ENCODE data around the gene ADAMTS18. TPM values are rescaled to one million over a fixed set of nuclear protein-coding genes. Genes with fewer than 3 reads are reported as not detected.

The ADAMTS18 gene
- total RNA-seq, 4 donors from 2014 or later: 0.71 to 1.0 TPM; not detected in 2

- TF ChIP-seq POLR2A (IDR thresholded peaks at IDR 0.05): no peak
- no peak for TF ChIP-seq CTCF (IDR thresholded peaks at IDR 0.05)
- H3K4me3 ChIP-seq (ENCODE audit: low read depth, poor library complexity, severe bottlenecking): no peak overlapping the region
- intact Hi-C loops (cut with DNase I; ENCODE audit: low total_unique reads): no loop called here
- 26 to 36% methylated on average over 1 of the region's 1 CpG for WGBS, 2 donors
- DNase-seq (ENCODE audit: low spot score in 2 of 2): no peak
Observed at GRCh38 chr16:77374384-77374783, 60.5 kb downstream of the ADAMTS18 start.

- intact Hi-C loops (cut with DNase I; ENCODE audit: low total_unique reads): no loop called here
- H3K4me3 ChIP-seq (ENCODE audit: low read depth, poor library complexity, severe bottlenecking): no peak overlapping the region
- 85 to 91% methylated on average over 3 of the region's 3 CpGs for WGBS, 2 donors
- TF ChIP-seq CTCF (IDR thresholded peaks at IDR 0.05) (no peak), POLR2A (IDR thresholded peaks at IDR 0.05) (no peak)
- DNase-seq (ENCODE audit: low spot score in 2 of 2): no peak
Observed at GRCh38 chr16:77373726-77374125, 61.1 kb downstream of the ADAMTS18 start.

GRCh38 chr16:77364770-77365169, 70.1 kb downstream of the ADAMTS18 start:
- TF ChIP-seq POLR2A (IDR thresholded peaks at IDR 0.05) (no peak), CTCF (IDR thresholded peaks at IDR 0.05) (no peak)
- DNase-seq (ENCODE audit: low spot score in 2 of 2): no peak
- H3K4me3 ChIP-seq (ENCODE audit: low read depth, poor library complexity, severe bottlenecking): no peak overlapping the region
- WGBS, 2 donors: 80 to 95% methylated on average over 6 of the region's 6 CpGs
- intact Hi-C loops (cut with DNase I; ENCODE audit: low total_unique reads): no loop called here

- intact Hi-C loops (cut with DNase I; ENCODE audit: low total_unique reads): no loop called here
Observed at GRCh38 chr16:77359065-77359502, 75.8 kb downstream of the ADAMTS18 start.

GRCh38 chr16:77353587-77354263, 81.1 kb downstream of the ADAMTS18 start:
- DNase-seq (ENCODE audit: low spot score in 2 of 2): no peak
- intact Hi-C loops (cut with DNase I; ENCODE audit: low total_unique reads): no loop called here
- 58 to 60% methylated on average over 4 of the region's 4 CpGs for WGBS, 2 donors
- TF ChIP-seq POLR2A (IDR thresholded peaks at IDR 0.05) (no peak), CTCF (IDR thresholded peaks at IDR 0.05) (no peak)
- no peak overlapping the region for H3K4me3 ChIP-seq (ENCODE audit: low read depth, poor library complexity, severe bottlenecking)

More at GRCh38 chr16:77359065-77359502, 75.8 kb downstream of the ADAMTS18 start:
- 52 to 64% methylated on average over 4 of the region's 4 CpGs for WGBS, 2 donors
- DNase-seq (ENCODE audit: low spot score in 2 of 2): no peak
- TF ChIP-seq CTCF (IDR thresholded peaks at IDR 0.05) (no peak), POLR2A (IDR thresholded peaks at IDR 0.05) (no peak)
- no peak overlapping the region for H3K4me3 ChIP-seq (ENCODE audit: low read depth, poor library complexity, severe bottlenecking)

- no peak for TF ChIP-seq CTCF (IDR thresholded peaks at IDR 0.05)
- TF ChIP-seq POLR2A (IDR thresholded peaks at IDR 0.05): no peak
- DNase-seq (ENCODE audit: low spot score in 2 of 2): no peak
- no peak overlapping the region for H3K4me3 ChIP-seq (ENCODE audit: low read depth, poor library complexity, severe bottlenecking)
- intact Hi-C loops (cut with DNase I; ENCODE audit: low total_unique reads): no loop called here
- WGBS, 2 donors: 86 to 88% methylated on average over 6 of the region's 6 CpGs
Observed at GRCh38 chr16:77344341-77344740, 90.5 kb downstream of the ADAMTS18 start.
